H1 (cell line): Measurements from ENCODE around the gene TRIM24. TPM values are rescaled to one million over a fixed set of nuclear protein-coding genes. Genes with fewer than 3 reads are reported as not detected.

ENCODE experiments used
- CTCF ChIA-PET: fragments of 300-600 bp; sonication (Branson Sonifier 250); formaldehyde crosslinking; loops from one replicate; lab custom pipeline; 2021; ENCODE audit not compliant: partially characterized antibody; lab: Charles Lee
- POLR2A ChIA-PET: fragments of 300-600 bp; sonication (Branson Sonifier 250); formaldehyde crosslinking; loops from one replicate; lab custom pipeline; 2021; ENCODE audit warnings: inconsistent platforms; ENCODE audit not compliant: partially characterized antibody; lab: Charles Lee
- DNase-seq, 2 experiments: peaks; one replicate each; pipeline versions ENCODE4 v3.0.0 to v3.0.0-alpha.2; 2010 to 2022; ENCODE audit warnings: low spot score in 2 of 2, low read depth in 1 of 2, mixed read lengths in 1 of 2
- FAIRE-seq: peaks from 2 replicates; lab custom pipeline; 2011; peaks lifted over from hg19 to GRCh38; lab: Jason Lieb, UNC
- H2AFZ ChIP-seq: 2 replicates; pipeline ENCODE4 v1.8.1; 2012; ENCODE audit warnings: low read length, inconsistent platforms
- H2AK5ac ChIP-seq: 2 replicates; pipeline ENCODE4 v1.6.1; 2013; ENCODE audit warnings: low read depth, low read length
- H2BK120ac ChIP-seq: replicated peaks from 2 replicates; pipeline ENCODE3; 2013; ENCODE audit warnings: low read depth, low read length, inconsistent platforms
- H2BK12ac ChIP-seq: 2 replicates; pipeline ENCODE4 v1.6.1; 2013; ENCODE audit warnings: low read depth, low read length
- H2BK15ac ChIP-seq: 2 replicates; pipeline ENCODE4 v1.6.1; 2013; ENCODE audit warnings: low read length
- H2BK20ac ChIP-seq: 2 replicates; pipeline ENCODE4 v1.6.1; 2013; ENCODE audit warnings: low read length
- H2BK5ac ChIP-seq: 2 replicates; pipeline ENCODE4 v1.6.1; 2013; ENCODE audit warnings: low read depth, low read length
- H3K14ac ChIP-seq: 2 replicates; pipeline ENCODE4 v1.6.1; 2013; ENCODE audit warnings: inconsistent platforms; ENCODE audit not compliant: insufficient read length
- H3K18ac ChIP-seq: 2 replicates; pipeline ENCODE4 v1.6.1; 2013; ENCODE audit warnings: low read length; ENCODE audit errors: extremely low read depth
- H3K23ac ChIP-seq: 2 replicates; pipeline ENCODE4 v1.6.1; 2013; ENCODE audit warnings: inconsistent platforms; ENCODE audit not compliant: insufficient read length
- H3K23me2 ChIP-seq: 2 replicates; pipeline ENCODE4 v1.6.1; 2013; ENCODE audit warnings: low read depth, low read length
- H3K27ac ChIP-seq: 2 replicates; pipeline ENCODE4 v1.6.1; 2011; ENCODE audit warnings: low read depth, low read length, inconsistent platforms
- H3K27me3 ChIP-seq, 4 experiments: replicated peaks in 1 of 4; 1 replicate in 1 of 4; 2 replicates in 3 of 4; pipeline versions ENCODE4 v1.6.1 to v1.8.1; 2011 to 2013; ENCODE audit warnings: low read length in 3 of 4, mild to moderate bottlenecking in 3 of 4, inconsistent platforms in 2 of 4, mixed read lengths in 2 of 4, moderate library complexity in 1 of 4; ENCODE audit not compliant: control insufficient read depth in 3 of 4, insufficient read depth in 3 of 4; ENCODE audit errors: extremely low read depth in 1 of 4
- H3K36me3 ChIP-seq, 4 experiments: 2 replicates each; pipeline versions ENCODE4 v1.6.1 to v1.8.1; 2011 to 2013; ENCODE audit warnings: mild to moderate bottlenecking in 4 of 4, low read length in 3 of 4, moderate library complexity in 2 of 4, control low read depth in 1 of 4, inconsistent platforms in 1 of 4; ENCODE audit not compliant: insufficient read depth in 4 of 4, control insufficient read depth in 2 of 4
- H3K4ac ChIP-seq: replicated peaks from 2 replicates; pipeline ENCODE3; 2013; ENCODE audit warnings: low read length, low read depth, mixed read lengths, inconsistent platforms; ENCODE audit not compliant: insufficient read length
- H3K4me1 ChIP-seq, 4 experiments: replicated peaks in 1 of 4; 1 replicate in 1 of 4; 2 replicates in 3 of 4; pipeline versions ENCODE4 v1.6.1 to v1.8.1; 2011 to 2013; ENCODE audit warnings: low read length in 3 of 4, inconsistent platforms in 2 of 4, mixed read lengths in 1 of 4; ENCODE audit not compliant: insufficient read depth in 4 of 4, control insufficient read depth in 3 of 4
- H3K4me2 ChIP-seq, 2 experiments: 2 replicates each; pipeline versions ENCODE4 v1.6.1 to v1.8.1; 2011 to 2013; ENCODE audit warnings: low read depth in 2 of 2, low read length in 2 of 2, control low read depth in 1 of 2, inconsistent platforms in 1 of 2, mild to moderate bottlenecking in 1 of 2; ENCODE audit not compliant: insufficient read depth in 1 of 2
- H3K4me3 ChIP-seq, 4 experiments: fragments of 200-600, 300-600 bp in 1 of 4; sonication (generic), shearing (Covaris generic), sonication (Bioruptor Twin) in 1 of 4; 2 replicates each; pipeline versions ENCODE4 v1.5.1 to v1.8.1; 2011 to 2016; ENCODE audit warnings: low read length in 4 of 4, low read depth in 3 of 4, control low read depth in 2 of 4, inconsistent platforms in 2 of 4, mild to moderate bottlenecking in 2 of 4, mixed read lengths in 1 of 4, moderate library complexity in 1 of 4; ENCODE audit not compliant: insufficient read depth in 2 of 4; ENCODE audit errors: extremely low read depth in 1 of 4
- H3K56ac ChIP-seq: replicated peaks from 2 replicates; pipeline ENCODE3; 2013; ENCODE audit warnings: low read depth, mild to moderate bottlenecking, mixed read lengths, low read length, inconsistent platforms; ENCODE audit not compliant: insufficient read length
- H3K79me1 ChIP-seq: 2 replicates; pipeline ENCODE4 v1.6.1; 2013; ENCODE audit warnings: low read depth, low read length, control low read depth
- H3K79me2 ChIP-seq, 2 experiments: 2 replicates each; pipeline versions ENCODE4 v1.6.1 to v1.8.1; 2012 to 2013; ENCODE audit warnings: low read length in 2 of 2, mild to moderate bottlenecking in 2 of 2, inconsistent platforms in 1 of 2; ENCODE audit not compliant: insufficient read depth in 2 of 2, control insufficient read depth in 1 of 2
- H3K9ac ChIP-seq, 4 experiments: replicated peaks in 1 of 4; 1 replicate in 1 of 4; 2 replicates in 3 of 4; pipeline versions ENCODE4 v1.6.1 to v1.8.1; 2011 to 2013; ENCODE audit warnings: low read depth in 3 of 4, low read length in 3 of 4, control low read depth in 2 of 4, mild to moderate bottlenecking in 2 of 4, moderate library complexity in 2 of 4, inconsistent platforms in 1 of 4; ENCODE audit errors: extremely low read depth in 1 of 4
- H3K9me3 ChIP-seq, 2 experiments: 2 replicates each; pipeline versions ENCODE4 v1.6.1 to v1.8.1; 2012 to 2013; ENCODE audit warnings: mild to moderate bottlenecking in 2 of 2, moderate library complexity in 2 of 2, control low read depth in 1 of 2, inconsistent platforms in 1 of 2, low read depth in 1 of 2, low read length in 1 of 2, mixed read lengths in 1 of 2; ENCODE audit not compliant: insufficient read depth in 2 of 2
- H4K20me1 ChIP-seq, 2 experiments: replicated peaks in 1 of 2; 2 replicates each; pipeline versions ENCODE3 to v1.8.1; 2011 to 2013; ENCODE audit warnings: inconsistent platforms in 2 of 2, low read length in 2 of 2, mild to moderate bottlenecking in 1 of 2; ENCODE audit not compliant: insufficient read depth in 2 of 2, control insufficient read depth in 1 of 2
- H4K5ac ChIP-seq: 2 replicates; pipeline ENCODE4 v1.6.1; 2013; ENCODE audit warnings: low read length, low read depth, mixed read lengths, inconsistent platforms; ENCODE audit not compliant: insufficient read length
- H4K8ac ChIP-seq: 2 replicates; pipeline ENCODE4 v1.8.0; 2013; ENCODE audit warnings: mild to moderate bottlenecking, moderate library complexity, low read length, inconsistent platforms; ENCODE audit not compliant: insufficient read depth; ENCODE audit errors: extremely low read depth
- H4K91ac ChIP-seq: replicated peaks from 2 replicates; pipeline ENCODE3; 2013; ENCODE audit warnings: low read length, mixed read lengths, inconsistent platforms; ENCODE audit not compliant: insufficient read length
- CREB1 ChIP-seq: IDR thresholded peaks from 2 replicates; pipeline ENCODE4 v1.6.1; 2012; ENCODE audit warnings: inconsistent platforms
- EP300 ChIP-seq, 2 experiments: IDR thresholded peaks; 1 replicate in 1 of 2; 2 replicates in 1 of 2; pipeline ENCODE4 v1.6.1; 2011 to 2012; ENCODE audit warnings: low read depth in 2 of 2, low read length in 2 of 2, mild to moderate bottlenecking in 2 of 2, borderline replicate concordance in 1 of 2, inconsistent platforms in 1 of 2, moderate library complexity in 1 of 2
- KDM1A ChIP-seq: fragments of 200-600, 300-600 bp; sonication (generic); IDR thresholded peaks from 2 replicates; pipeline ENCODE4 v1.7.1; 2016; ENCODE audit warnings: mild to moderate bottlenecking, low read length, borderline replicate concordance
- PHF8 ChIP-seq: fragments of 200-600 bp; sonication (generic); conservative IDR thresholded peaks from 2 replicates; pipeline ENCODE4 v1.7.1; 2012; ENCODE audit warnings: low read depth, mild to moderate bottlenecking, inconsistent platforms, low read length, moderate library complexity
- POLR2A ChIP-seq, 2 experiments: IDR thresholded peaks; 1 replicate in 1 of 2; 2 replicates in 1 of 2; pipeline ENCODE4 v1.6.1; 2011; ENCODE audit warnings: low read depth in 2 of 2, low read length in 2 of 2, mild to moderate bottlenecking in 2 of 2; ENCODE audit errors: control extremely low read depth in 1 of 2
- POU5F1 ChIP-seq: IDR thresholded peaks from 2 replicates; pipeline ENCODE4 v1.6.1; 2011; ENCODE audit warnings: low read depth, mild to moderate bottlenecking, low read length, moderate library complexity
- RFX5 ChIP-seq: IDR thresholded peaks from 2 replicates; pipeline ENCODE4 v1.6.1; 2011; ENCODE audit warnings: low read depth, low read length, improper control_type of control experiment, borderline replicate concordance
- SAP30 ChIP-seq: fragments of 300-600 bp; sonication (generic); IDR thresholded peaks from 2 replicates; pipeline ENCODE4 v1.7.1; 2012; ENCODE audit warnings: low read length, moderate library complexity, mild to moderate bottlenecking, inconsistent platforms; ENCODE audit not compliant: insufficient read depth, insufficient replicate concordance
- SIRT6 ChIP-seq: IDR thresholded peaks from one replicate; pipeline ENCODE4 v1.7.1; 2012; ENCODE audit warnings: low read length, inconsistent platforms
- SIX5 ChIP-seq: IDR thresholded peaks from 2 replicates; pipeline ENCODE4 v1.6.1; 2011; ENCODE audit warnings: mild to moderate bottlenecking, low read depth, low read length
- SRF ChIP-seq: IDR thresholded peaks from 2 replicates; pipeline ENCODE4 v1.6.1; 2011; ENCODE audit warnings: mild to moderate bottlenecking, low read depth, low read length, moderate library complexity
- SUZ12 ChIP-seq: fragments of 200-600 bp; sonication (generic); IDR thresholded peaks from 2 replicates; pipeline ENCODE4 v1.6.1; 2012; ENCODE audit warnings: mild to moderate bottlenecking, inconsistent platforms, low read length, moderate library complexity, mixed read lengths
- WGBS, 2 experiments: shearing (Covaris generic) in 1 of 2; methylation state at CpG; one replicate each; pipeline versions ENCODE4 v1.1.6 to v1.1.7; 2013 to 2015; ENCODE audit warnings: low lambda C conversion rate in 2 of 2, mixed read lengths in 2 of 2, inconsistent platforms in 1 of 2, low coverage in 1 of 2, missing lambda C conversion rate in 1 of 2; ENCODE audit not compliant: insufficient replicate concordance in 2 of 2, insufficient coverage in 1 of 2, insufficient read length in 1 of 2; ENCODE audit errors: extremely low coverage in 1 of 2, missing lambda C conversion rate in 1 of 2; 5-methylcytosine and 5-hydroxymethylcytosine counted together
- polyA plus RNA-seq, 7 experiments: library from polyadenylated mRNA; depleted of rRNA in 3 of 7; stranded (reverse) in 5 of 7; unstranded in 2 of 7; fragments of >200 nt in 5 of 7; fragments of 200-250 nt in 2 of 7; gene quantifications; 1 replicate in 5 of 7; 2 replicates in 1 of 7; 4 replicates in 1 of 7; pipeline versions ENCODE4 v1.2.1 to v1.2.3, GENCODE V29; 2011 to 2013; ENCODE audit warnings: missing spikeins in 2 of 7, mixed read lengths in 2 of 7
- total RNA-seq: library from RNA; stranded (reverse); fragmentation: NEBNext Ultra II Directional; extraction: Animal tissue kit (Norgen Biotek cat#: 25700); gene quantifications from 2 replicates; pipeline ENCODE4 v1.2.1, GENCODE V29; 2021
- TF ChIP-seq, protein P1 (sequence below): IDR thresholded peaks from 2 replicates; pipeline ENCODE4 v1.6.1; 2011; ENCODE audit warnings: low read depth, mild to moderate bottlenecking, low read length; ENCODE audit not compliant: insufficient read depth

TRIM24 gene
- total and polyA plus RNA-seq, 2 of the 8 experiments (the other 6 are each of a cell fraction or from before 2014, with no cell fraction given), result 67.6 to 149 TPM

DNA sequence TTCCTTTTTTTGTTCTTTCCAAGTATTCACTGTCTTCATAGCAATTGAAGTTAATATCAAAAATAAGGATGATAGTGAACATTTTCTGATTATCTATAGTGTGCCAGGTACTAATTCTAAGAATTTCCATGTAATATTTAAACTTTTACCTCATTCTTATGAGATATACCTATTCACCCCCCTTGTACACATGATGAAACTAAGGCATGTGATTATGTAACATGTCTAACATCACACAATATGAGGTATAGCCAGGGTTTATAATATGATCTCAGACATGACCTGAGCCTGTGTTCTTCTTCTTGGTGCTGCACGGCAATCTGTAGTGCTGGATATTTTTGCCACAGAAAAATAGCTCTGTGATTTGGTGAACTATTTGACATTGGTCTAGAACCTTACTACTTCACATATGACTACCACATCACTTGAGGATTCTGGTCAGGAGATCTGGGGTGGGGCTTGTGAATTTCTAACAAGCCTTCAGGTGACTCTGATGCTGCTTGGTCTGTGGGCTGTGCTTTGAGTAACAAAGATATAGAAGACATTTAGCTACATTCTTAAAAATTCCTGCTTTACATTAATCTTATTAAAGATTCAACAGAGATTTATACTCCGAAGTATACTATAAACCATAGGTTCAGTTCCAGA is 79.1 kb downstream of the TRIM24 start:
- Histone ChIP-seq H3K23ac (no peak overlapping the region), H3K36me3 (peaks cover 19 to 77% (median 49%) of the 10 kb centered on the region in 4 experiments), H3K18ac (no peak overlapping the region), H4K5ac (no peak overlapping the region), H3K4ac (no peak overlapping the region), H4K91ac (no peak overlapping the region), H2BK20ac (no peak overlapping the region), H3K56ac (no peak overlapping the region), H3K23me2 (no peaks in the 10 kb centered on the region), H3K4me1 (no peaks in the 10 kb centered on the region), H3K79me2 (peaks cover 0 to 68% of the 10 kb centered on the region in 2 experiments; a peak in 2 of 4 replicates), H3K9me3 (no peaks in the 10 kb centered on the region), H4K20me1 (peaks cover 0 to 3% of the 10 kb centered on the region in 2 experiments), H3K4me2 (no peak overlapping the region), H3K79me1 (no peaks in the 10 kb centered on the region; the same call in 1 of the 2 replicates), H3K9ac (no peak overlapping the region), H2BK12ac (no peak overlapping the region), H2BK120ac (no peak overlapping the region), H2AK5ac (no peak overlapping the region), H2AFZ (no peak overlapping the region), H2BK15ac (no peak overlapping the region), H3K27me3 (no peaks in the 10 kb centered on the region), H4K8ac (no peak overlapping the region), H3K4me3 (no peak overlapping the region), H2BK5ac (no peak overlapping the region), H3K14ac (no peak overlapping the region), H3K27ac (no peak overlapping the region)
- WGBS, 2 experiments, result 97% methylated on average over 2 of the region's 2 CpGs; no CpG with 5 or more reads in 1 of the 2 experiments
- ChIA-PET POLR2A (interaction anchor here (0.6 to 0.8 kb wide), 2 partner anchors 10 to 79 kb away, joined by 3 read pairs; partner anchors contain the start of gene TRIM24), CTCF (no interaction called here)
- FAIRE-seq (no peak), DNase-seq (no peak)
- TF ChIP-seq POU5F1 (no peak), PHF8 (no peak), SAP30 (no peak), SRF (no peak), SIRT6 (no peak), CREB1 (no peak), KDM1A (no peak), EP300 (IDR thresholded peaks at IDR 0.05; ENCODE audit: borderline replicate concordance in 1 of 2, low read depth in 2 of 2, low read length in 2 of 2) (no peak), RFX5 (no peak), POLR2A (IDR thresholded peaks at IDR 0.05; ENCODE audit: control extremely low read depth in 1 of 2, low read depth in 2 of 2, low read length in 2 of 2) (no peak), SIX5 (no peak), SUZ12 (no peak)
- TF ChIP-seq, protein P1, sequence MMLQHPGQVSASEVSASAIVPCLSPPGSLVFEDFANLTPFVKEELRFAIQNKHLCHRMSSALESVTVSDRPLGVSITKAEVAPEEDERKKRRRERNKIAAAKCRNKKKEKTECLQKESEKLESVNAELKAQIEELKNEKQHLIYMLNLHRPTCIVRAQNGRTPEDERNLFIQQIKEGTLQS, result no peak
